T-helper 2 cell treated with Interferon-gamma antibody and Interleukin-4, amounts not matched to agents 100 ng/mL and 5 ng/mL, for 36 hours (primary cell): ENCODE measurements around the gene OSBP2. TPM values are rescaled to one million over a fixed set of nuclear protein-coding genes. Genes with fewer than 3 reads are reported as not detected.

Experiments
- intact Hi-C: fragments of 100-400 bp; cut with micrococcal nuclease; formaldehyde crosslinking; loops from one replicate; pipeline ENCODE4 v1.15.1; 2023
- total RNA-seq: library from RNA; stranded (reverse); gene quantifications from 2 replicates; pipeline ENCODE4 v1.2.3, GENCODE V29; 2022

OSBP2 gene
- total RNA-seq, 1 donor from 2014 or later: 1.2 TPM

- intact Hi-C loops: no loop called here
Measured at GRCh38 chr22:30876915-30877553, 182.4 kb downstream of the OSBP2 start.

GRCh38 chr22:30877662-30878515, 183.2 kb downstream of the OSBP2 start:
- intact Hi-C loops: no loop called here

GRCh38 chr22:30878516-30879414, 184.1 kb downstream of the OSBP2 start:
- intact Hi-C loops: no loop called here

GRCh38 chr22:30879415-30879797, 184.7 kb downstream of the OSBP2 start:
- intact Hi-C loops: no loop called here

GRCh38 chr22:30880181-30880601, 185.5 kb downstream of the OSBP2 start:
- intact Hi-C loops: no loop called here

GRCh38 chr22:30880847-30881246, 186.2 kb downstream of the OSBP2 start:
- intact Hi-C loops: no loop called here

- intact Hi-C loops: no loop called here
Measured at GRCh38 chr22:30881361-30882183, 186.9 kb downstream of the OSBP2 start.

- intact Hi-C loops: no loop called here
Measured at GRCh38 chr22:30882184-30882717, 187.6 kb downstream of the OSBP2 start.

- intact Hi-C loops: no loop called here
Measured at GRCh38 chr22:30882974-30883533, 188.4 kb downstream of the OSBP2 start.

- intact Hi-C loops: no loop called here
Measured at GRCh38 chr22:30883586-30884145, 189.0 kb downstream of the OSBP2 start.

GRCh38 chr22:30884211-30885000, 189.7 kb downstream of the OSBP2 start:
- intact Hi-C loops: no loop called here

- intact Hi-C loops: no loop called here
Measured at GRCh38 chr22:30885001-30885366, 190.3 kb downstream of the OSBP2 start.

- intact Hi-C loops: no loop called here
Measured at GRCh38 chr22:30885591-30885990, 190.9 kb downstream of the OSBP2 start.

GRCh38 chr22:30887453-30887852, 192.8 kb downstream of the OSBP2 start:
- intact Hi-C loops: no loop called here

- intact Hi-C loops: no loop called here
Measured at GRCh38 chr22:30887861-30888260, 193.2 kb downstream of the OSBP2 start.

GRCh38 chr22:30889268-30889995, 194.8 kb downstream of the OSBP2 start:
- intact Hi-C loops: no loop called here

- intact Hi-C loops: no loop called here
Measured at GRCh38 chr22:30889996-30890480, 195.4 kb downstream of the OSBP2 start.

GRCh38 chr22:30890686-30891442, 196.2 kb downstream of the OSBP2 start:
- intact Hi-C loops: no loop called here
